Peyer's patch (tissue), 4 donors: ENCODE measurements around the gene LPAR1. TPM values are rescaled to one million over a fixed set of nuclear protein-coding genes. Genes with fewer than 3 reads are reported as not detected.

ENCODE experiments used
- DNase-seq, 3 donors: peaks; one replicate each; pipeline ENCODE4 v3.0.0-alpha.2; 2017 to 2019
- H3K27ac ChIP-seq, 4 donors: fragments of 200-600 bp; sonication (generic); one replicate each; pipeline ENCODE4 v1.5.1; 2016 to 2019
- H3K27me3 ChIP-seq, 2 donors: fragments of 200-600 bp; sonication (generic); one replicate each; pipeline ENCODE4 v1.5.1; 2019
- H3K36me3 ChIP-seq, 3 donors: fragments of 200-600 bp; sonication (generic); one replicate each; pipeline ENCODE4 v1.5.1; 2016 to 2019
- H3K4me1 ChIP-seq, 4 donors: fragments of 200-600 bp; sonication (generic); one replicate each; pipeline ENCODE4 v1.5.1; 2016 to 2019
- H3K4me3 ChIP-seq, 4 donors: fragments of 200-600 bp; sonication (generic); 1 replicate in 3 of 4; 2 replicates in 1 of 4; pipeline ENCODE4 v1.5.1; 2016 to 2019; ENCODE audit warnings: mild to moderate bottlenecking in 1 of 4
- H3K9me3 ChIP-seq, 4 donors: fragments of 200-600 bp; sonication (generic); one replicate each; pipeline ENCODE4 v1.5.1; 2016 to 2019; ENCODE audit warnings: mild to moderate bottlenecking in 1 of 4
- POLR2A ChIP-seq, 2 donors: fragments of 450-650 bp; IDR thresholded peaks; one replicate each; pipeline ENCODE4 v1.5.1; 2017; ENCODE audit warnings: antibody characterized with exemption in 2 of 2, mild to moderate bottlenecking in 2 of 2, moderate library complexity in 2 of 2
- total RNA-seq, 4 donors: library from RNA; depleted of rRNA; stranded (reverse); fragments of >200 nt; gene quantifications; one replicate each; pipeline ENCODE4 v1.1.0, GENCODE V29; 2016
- TF ChIP-seq, protein P1 (sequence below), 6 experiments: fragments of 450-650 bp in 4 of 6; fragments of 200-600 bp in 2 of 6; sonication (generic) in 1 of 6; IDR thresholded peaks; one replicate each; pipeline ENCODE4 v1.5.1; 2017 to 2019; ENCODE audit warnings: antibody characterized with exemption in 6 of 6, mild to moderate bottlenecking in 3 of 6, moderate library complexity in 1 of 6

The LPAR1 gene
- total RNA-seq, 4 donors from 2014 or later = 25.0 to 56.1 (median 31.9) TPM

DNA sequence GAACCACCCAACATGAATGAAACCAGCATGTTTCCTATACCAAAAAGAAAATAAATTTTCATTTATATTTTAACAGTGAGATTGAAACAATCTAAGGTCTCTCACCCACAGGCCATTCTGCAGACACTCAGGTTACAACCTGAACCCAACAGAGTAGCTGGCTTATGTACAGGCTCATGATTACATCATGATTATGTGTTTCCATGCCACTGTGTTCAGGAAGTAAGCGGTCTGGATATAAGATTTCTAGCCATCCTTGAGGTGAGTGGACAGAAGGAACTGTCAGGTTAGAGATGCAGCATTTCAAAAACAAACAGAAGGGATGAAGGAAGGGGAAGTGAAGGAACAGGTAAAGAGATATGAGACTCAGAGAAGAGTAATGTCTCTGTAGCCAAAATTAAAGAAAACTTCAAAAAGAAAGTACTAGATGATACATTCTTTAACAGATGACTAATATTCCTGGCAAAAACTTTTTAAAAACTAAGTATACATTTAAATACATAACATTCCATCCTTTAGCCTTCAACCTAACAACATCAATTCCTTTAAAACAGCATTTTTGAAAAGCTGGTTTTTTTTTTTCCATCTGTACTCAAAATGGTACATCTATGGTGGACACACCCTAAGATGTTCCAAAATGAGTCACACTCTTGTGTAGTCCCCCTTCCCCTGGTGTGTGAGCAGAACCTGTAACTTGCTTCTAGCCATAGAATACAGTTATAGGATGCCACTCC is 119.8 kb downstream of the LPAR1 start:
- no peak for DNase-seq
- H3K4me1 ChIP-seq = no peaks in the 10 kb centered on the region
- H3K9me3 ChIP-seq = no peaks in the 10 kb centered on the region
- H3K27me3 ChIP-seq = no peaks in the 10 kb centered on the region
- no peak for TF ChIP-seq POLR2A (IDR thresholded peaks at IDR 0.05)
- TF ChIP-seq, protein P1, sequence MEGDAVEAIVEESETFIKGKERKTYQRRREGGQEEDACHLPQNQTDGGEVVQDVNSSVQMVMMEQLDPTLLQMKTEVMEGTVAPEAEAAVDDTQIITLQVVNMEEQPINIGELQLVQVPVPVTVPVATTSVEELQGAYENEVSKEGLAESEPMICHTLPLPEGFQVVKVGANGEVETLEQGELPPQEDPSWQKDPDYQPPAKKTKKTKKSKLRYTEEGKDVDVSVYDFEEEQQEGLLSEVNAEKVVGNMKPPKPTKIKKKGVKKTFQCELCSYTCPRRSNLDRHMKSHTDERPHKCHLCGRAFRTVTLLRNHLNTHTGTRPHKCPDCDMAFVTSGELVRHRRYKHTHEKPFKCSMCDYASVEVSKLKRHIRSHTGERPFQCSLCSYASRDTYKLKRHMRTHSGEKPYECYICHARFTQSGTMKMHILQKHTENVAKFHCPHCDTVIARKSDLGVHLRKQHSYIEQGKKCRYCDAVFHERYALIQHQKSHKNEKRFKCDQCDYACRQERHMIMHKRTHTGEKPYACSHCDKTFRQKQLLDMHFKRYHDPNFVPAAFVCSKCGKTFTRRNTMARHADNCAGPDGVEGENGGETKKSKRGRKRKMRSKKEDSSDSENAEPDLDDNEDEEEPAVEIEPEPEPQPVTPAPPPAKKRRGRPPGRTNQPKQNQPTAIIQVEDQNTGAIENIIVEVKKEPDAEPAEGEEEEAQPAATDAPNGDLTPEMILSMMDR (IDR thresholded peaks at IDR 0.05) = no peak
- H3K27ac ChIP-seq = peak overlapping the region in 2 of 4 donors; percentile 39 to 59
- no peaks in the 10 kb centered on the region for H3K36me3 ChIP-seq
- no peak overlapping the region for H3K4me3 ChIP-seq

DNA sequence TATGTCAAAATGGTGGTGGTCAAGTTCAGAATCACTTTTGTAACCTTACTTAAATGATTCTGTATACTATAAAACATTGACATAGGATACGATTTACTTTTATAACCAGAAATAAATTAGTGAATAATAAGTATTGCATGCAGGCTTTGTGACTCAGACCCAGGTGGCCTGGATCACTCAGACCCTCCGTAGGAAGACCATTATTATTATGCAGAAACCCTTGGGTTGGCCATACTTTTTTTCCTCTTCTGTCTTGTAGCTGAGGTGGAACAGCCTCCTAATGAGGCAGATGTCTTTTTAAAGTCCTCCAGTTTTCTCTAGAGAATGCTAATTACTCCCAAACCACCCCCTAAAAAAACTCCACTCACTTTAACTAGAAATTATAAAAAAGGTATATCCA is 121.9 kb downstream of the LPAR1 start:
- no peaks in the 10 kb centered on the region for H3K27me3 ChIP-seq
- H3K4me3 ChIP-seq = no peak overlapping the region
- no peak for DNase-seq
- no peaks in the 10 kb centered on the region for H3K36me3 ChIP-seq
- H3K9me3 ChIP-seq = no peaks in the 10 kb centered on the region
- no peak overlapping the region for H3K27ac ChIP-seq
- no peaks in the 10 kb centered on the region for H3K4me1 ChIP-seq
- TF ChIP-seq, protein P1 (IDR thresholded peaks at IDR 0.05) = no peak
- TF ChIP-seq POLR2A (IDR thresholded peaks at IDR 0.05) = no peak

DNA sequence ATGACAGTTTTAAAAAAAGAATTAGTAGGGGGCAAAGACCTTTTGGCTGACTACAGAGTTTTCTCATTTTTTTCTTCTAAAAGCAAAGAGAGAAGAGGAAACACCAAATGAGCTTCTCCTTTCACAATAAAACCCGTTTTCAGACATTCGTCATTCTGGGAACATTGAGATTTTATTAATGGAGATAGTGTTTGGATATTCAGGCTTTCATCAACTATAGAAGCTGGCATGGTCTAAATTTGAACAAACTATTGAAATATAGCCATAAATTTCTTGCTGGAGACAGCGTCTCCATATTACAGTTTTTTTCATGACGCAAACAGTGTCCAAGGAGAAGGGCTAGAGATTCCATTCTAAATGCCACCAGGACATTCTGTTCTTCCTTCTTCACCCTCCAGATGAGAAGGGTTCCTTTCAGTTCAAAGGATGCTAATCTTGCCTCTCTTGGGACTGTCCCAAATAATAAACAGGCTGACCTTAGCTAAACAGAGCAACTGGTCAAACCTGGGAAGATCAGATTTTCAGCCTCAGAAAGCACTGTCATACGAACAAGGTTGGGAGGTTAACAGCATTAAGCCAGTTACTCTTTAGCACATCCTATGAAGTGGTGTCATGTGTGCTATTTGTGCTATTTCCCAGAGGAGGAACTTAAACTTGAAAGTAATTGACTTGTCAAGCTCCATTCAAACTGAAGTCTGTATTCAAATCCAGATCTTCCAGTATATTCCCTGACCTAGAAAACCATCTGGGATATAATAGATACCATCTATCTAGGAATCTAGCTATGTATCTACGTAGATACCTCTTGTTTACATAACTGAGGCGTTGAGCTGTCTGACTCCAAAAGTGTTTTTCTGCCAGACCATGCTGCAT is 125.6 kb downstream of the LPAR1 start:
- H3K4me1 ChIP-seq = no peaks in the 10 kb centered on the region
- no peaks in the 10 kb centered on the region for H3K9me3 ChIP-seq
- H3K27ac ChIP-seq = peak overlapping the region in 3 of 4 donors; percentile 13 to 64 (median 57)
- no peaks in the 10 kb centered on the region for H3K36me3 ChIP-seq
- TF ChIP-seq, protein P1 (IDR thresholded peaks at IDR 0.05) = no peak
- TF ChIP-seq POLR2A (IDR thresholded peaks at IDR 0.05) = no peak
- H3K4me3 ChIP-seq = no peak overlapping the region
- DNase-seq = no peak
- no peaks in the 10 kb centered on the region for H3K27me3 ChIP-seq

DNA sequence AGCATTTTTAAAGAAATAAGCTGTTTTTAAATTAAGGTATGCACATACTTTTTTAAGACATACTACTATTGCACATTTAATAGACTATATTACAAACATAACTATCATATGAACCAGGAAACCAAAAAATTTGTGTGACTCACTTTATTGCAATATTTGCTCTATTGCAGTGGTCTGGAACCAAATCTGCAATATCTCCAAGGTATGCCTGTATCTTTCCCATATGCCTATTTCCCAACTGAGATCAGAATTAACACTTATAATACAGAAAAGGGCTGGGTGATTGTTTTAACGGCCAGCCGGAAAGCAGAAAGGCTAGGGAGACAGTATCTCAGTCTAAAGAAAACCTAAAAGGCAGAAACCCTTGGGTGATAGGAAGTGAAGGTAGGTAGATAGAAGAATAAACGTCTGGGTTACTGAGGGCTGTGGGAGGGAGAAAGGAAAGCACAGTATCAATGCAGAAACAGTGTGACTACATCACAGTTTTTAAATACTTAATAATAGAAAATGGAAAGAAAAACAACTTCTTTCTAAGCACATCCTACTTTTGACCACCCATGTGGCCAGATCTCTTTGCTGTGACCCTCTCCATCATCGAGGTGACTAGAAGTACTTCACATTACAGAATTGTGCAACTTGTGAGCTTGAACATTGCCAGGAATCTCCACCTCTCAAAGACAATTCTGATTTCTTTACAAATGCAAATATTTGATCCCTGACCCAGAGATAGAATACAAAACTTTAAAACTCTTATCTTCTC is 126.4 kb downstream of the LPAR1 start:
- Histone ChIP-seq H3K4me1 (no peaks in the 10 kb centered on the region), H3K27me3 (no peaks in the 10 kb centered on the region), H3K9me3 (no peaks in the 10 kb centered on the region), H3K36me3 (no peaks in the 10 kb centered on the region), H3K4me3 (no peak overlapping the region), H3K27ac (peak overlapping the region in 3 of 4 donors; percentile 37 to 57 (median 42))
- no peak for TF ChIP-seq POLR2A (IDR thresholded peaks at IDR 0.05)
- TF ChIP-seq, protein P1 (IDR thresholded peaks at IDR 0.05) = no peak
- DNase-seq = no peak

DNA sequence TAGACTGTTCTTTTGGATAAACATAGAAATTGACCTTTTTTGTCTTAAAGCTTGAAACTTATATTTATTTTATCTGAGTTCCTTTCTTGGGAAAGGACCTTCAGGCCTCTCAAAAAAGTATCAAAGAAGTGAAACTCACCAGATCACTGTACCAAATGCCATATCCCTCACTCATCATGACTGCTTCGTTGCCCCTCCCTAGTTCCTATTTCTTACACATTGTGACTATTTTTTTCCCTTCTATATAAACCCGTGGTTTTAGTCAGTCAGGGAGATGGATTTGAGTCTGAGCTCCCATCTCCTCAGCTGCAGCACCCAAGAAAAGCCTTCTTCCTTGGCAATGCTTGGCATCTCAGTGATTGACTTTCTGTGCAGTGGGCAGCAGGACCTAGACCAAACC is 129.4 kb downstream of the LPAR1 start:
- H3K9me3 ChIP-seq = no peaks in the 10 kb centered on the region
- H3K27ac ChIP-seq = no peak overlapping the region
- H3K36me3 ChIP-seq = no peaks in the 10 kb centered on the region
- no peak for DNase-seq
- no peaks in the 10 kb centered on the region for H3K4me1 ChIP-seq
- no peak overlapping the region for H3K4me3 ChIP-seq
- H3K27me3 ChIP-seq = no peaks in the 10 kb centered on the region
- TF ChIP-seq, protein P1 (IDR thresholded peaks at IDR 0.05) = no peak
- TF ChIP-seq POLR2A (IDR thresholded peaks at IDR 0.05) = no peak
